Measurements from ENCODE around the gene CORO2B.

DNA sequence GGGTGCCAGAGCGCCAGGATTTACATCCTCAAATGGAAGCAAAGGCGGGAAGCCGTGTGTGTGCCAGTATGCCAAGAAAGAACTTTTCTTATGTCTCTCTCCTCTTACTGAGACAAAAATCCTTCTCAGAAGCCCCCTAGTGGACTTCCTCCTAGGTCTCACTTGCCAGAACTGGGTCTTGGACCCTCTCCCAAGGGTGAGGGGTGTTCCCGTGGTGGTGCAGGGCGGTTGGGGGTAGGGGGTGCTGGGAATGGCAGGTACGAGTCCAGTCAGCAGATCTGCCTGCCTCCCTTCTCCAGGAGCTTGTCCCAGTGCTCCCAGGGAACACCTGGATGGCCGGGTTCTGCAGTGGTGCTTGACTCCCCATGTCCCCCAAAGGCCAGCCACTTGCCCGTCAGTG, 52.0 kb downstream of the CORO2B start:
- TF ChIP-seq EZH2 (IDR thresholded peaks at IDR 0.05) (no peak), POLR2AphosphoS5 (IDR thresholded peaks at IDR 0.05; ENCODE audit: borderline replicate concordance, low read depth, low read length) (no peak)

Data from SK-N-MC (cell line).